Measurements from ENCODE around the gene STAC2. TPM values are rescaled to one million over a fixed set of nuclear protein-coding genes. Genes with fewer than 3 reads are reported as not detected.
A peak's percentile ranks its signal among the peaks of the same experiment; 100 is the strongest.

STAC2 gene
- total and polyA plus RNA-seq, 2 of the 13 experiments (the other 11 are each of a cell fraction or from before 2014, with no cell fraction given), result not detected

- TF ChIP-seq ZNF883 (CRISPR knock-in tag; IDR thresholded peaks at IDR 0.05; ENCODE audit: not compliant biosample characterization), result peak; percentile 74
- peak; percentile 89 for TF ChIP-seq MEIS1 (CRISPR knock-in tag; IDR thresholded peaks at IDR 0.05; ENCODE audit: borderline replicate concordance)
- TF ChIP-seq TAF1 (CRISPR knock-in tag; IDR thresholded peaks at IDR 0.05), result peak; percentile 95
- no peak for TF ChIP-seq LCORL (IDR thresholded peaks at IDR 0.05)
- TF ChIP-seq LCORL (CRISPR knock-in tag; IDR thresholded peaks at IDR 0.05), result peak; percentile 76
- TF ChIP-seq ZNF766 (CRISPR knock-in tag; IDR thresholded peaks at IDR 0.05; ENCODE audit: borderline replicate concordance), result peak; percentile 71; the same call in 1 of the 2 replicates
- no peak; the same call in 1 of the 2 replicates for TF ChIP-seq NCOA2 (CRISPR knock-in tag; IDR thresholded peaks at IDR 0.05)
- TF ChIP-seq TEAD2 (CRISPR knock-in tag; IDR thresholded peaks at IDR 0.05), result peak; percentile 66; the same call in 1 of the 2 replicates
- TF ChIP-seq CREB3 (CRISPR knock-in tag; IDR thresholded peaks at IDR 0.05), result peak; percentile 66; the same call in 1 of the 2 replicates
- TF ChIP-seq CEBPB (IDR thresholded peaks at IDR 0.05; ENCODE audit: borderline replicate concordance, low read depth, low read length), result no peak
- TF ChIP-seq ZNF776 (CRISPR knock-in tag; IDR thresholded peaks at IDR 0.05), result 0 out of 2 replicates have a peak, but pooled peaks have one; percentile 26
- no peak for TF ChIP-seq CEBPG (CRISPR knock-in tag; IDR thresholded peaks at IDR 0.05)
- TF ChIP-seq GATAD2A (CRISPR knock-in tag; IDR thresholded peaks at IDR 0.05), result no peak; the same call in 1 of the 2 replicates
- no peak; the same call in 1 of the 2 replicates for TF ChIP-seq REPIN1 (CRISPR knock-in tag; IDR thresholded peaks at IDR 0.05; ENCODE audit: borderline replicate concordance, low read depth)
- TF ChIP-seq MXD1 (CRISPR knock-in tag; IDR thresholded peaks at IDR 0.05), result peak; percentile 87
- no peak; the same call in 1 of the 2 replicates for TF ChIP-seq RXRB (CRISPR knock-in tag; IDR thresholded peaks at IDR 0.05; ENCODE audit: borderline replicate concordance)
- peak; percentile 99 for TF ChIP-seq POLR2G (IDR thresholded peaks at IDR 0.05; ENCODE audit: low read depth, low read length)
- TF ChIP-seq ZNF180 (CRISPR knock-in tag; IDR thresholded peaks at IDR 0.05; ENCODE audit: borderline replicate concordance, low read depth), result peak; percentile 14; the same call in 1 of the 2 replicates
- TF ChIP-seq ZMYM2 (CRISPR knock-in tag; IDR thresholded peaks at IDR 0.05), result no peak
- peak; percentile 98 for TF ChIP-seq RBFOX2 (IDR thresholded peaks at IDR 0.05; ENCODE audit: low read depth, low read length)
- peak; percentile 74; the same call in 1 of the 2 replicates for TF ChIP-seq KLF11 (CRISPR knock-in tag; IDR thresholded peaks at IDR 0.05)
- peak; percentile 79 for TF ChIP-seq IKZF4 (CRISPR knock-in tag; IDR thresholded peaks at IDR 0.05; ENCODE audit: borderline replicate concordance, low read depth, not compliant biosample characterization)
- TF ChIP-seq ZNF891 (CRISPR knock-in tag; IDR thresholded peaks at IDR 0.05), result peak; percentile 94
- TF ChIP-seq ZNF629 (CRISPR knock-in tag; conservative IDR thresholded peaks at IDR 0.05), result no peak
- peak; percentile 93; the same call in 1 of the 2 replicates for TF ChIP-seq ZNF564 (CRISPR knock-in tag; IDR thresholded peaks at IDR 0.05)
- no peak for TF ChIP-seq NFRKB (IDR thresholded peaks at IDR 0.05)
- TF ChIP-seq CBX2 (IDR thresholded peaks at IDR 0.05; ENCODE audit: low read depth, low read length), result no peak
- TF ChIP-seq CBX2 (CRISPR knock-in tag; IDR thresholded peaks at IDR 0.05; ENCODE audit: low read depth), result no peak
- 0 out of 2 replicates have a peak, but pooled peaks have one; percentile 56 for TF ChIP-seq BRCA1 (CRISPR knock-in tag; IDR thresholded peaks at IDR 0.05)
- 0 out of 2 replicates have a peak, but pooled peaks have one; percentile 29 for TF ChIP-seq HMG20B (CRISPR knock-in tag; conservative IDR thresholded peaks at IDR 0.05)
- TF ChIP-seq ZFP90 (CRISPR knock-in tag; IDR thresholded peaks at IDR 0.05; ENCODE audit: borderline replicate concordance), result peak; percentile 26; the same call in 1 of the 2 replicates
- no peak for TF ChIP-seq EP300 (IDR thresholded peaks at IDR 0.05; ENCODE audit: low read depth in 2 of 2, low read length in 2 of 2)
- peak; percentile 11; the same call in 1 of the 2 replicates for TF ChIP-seq EP300 (CRISPR knock-in tag; IDR thresholded peaks at IDR 0.05; ENCODE audit: borderline replicate concordance)
These were observed 25.5 kb downstream of the STAC2 start, which contains the start of gene RPL19 (continued) for GRCh38 chr17:39200070-39200879.
